SHP77 (cell line): ENCODE results near the gene RTN1.

Experiments
- DNase-seq, 2 experiments: peaks; one replicate each; lab custom pipeline; 2025; lab: John Stamatoyannopoulos, UW

The RTN1 gene

DNA sequence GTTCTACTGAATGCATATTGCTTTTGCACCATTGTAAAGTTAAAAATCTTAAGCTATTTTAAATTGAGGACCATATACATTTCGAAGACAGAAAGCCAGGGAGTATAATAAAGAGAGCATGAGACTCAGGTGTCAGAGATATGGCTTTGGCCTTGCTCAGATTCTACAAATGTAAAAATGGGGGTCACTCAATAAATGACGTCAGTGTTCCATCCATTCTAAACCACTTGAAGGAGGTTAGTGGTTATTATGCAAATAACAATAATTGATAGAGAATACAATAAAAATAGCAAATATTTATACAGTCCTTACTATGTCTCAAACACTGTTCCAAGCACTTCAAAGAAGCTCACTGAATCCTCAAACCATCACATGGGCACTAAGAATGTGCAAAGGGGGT, 20.1 kb downstream of the RTN1 start:
- no peak for DNase-seq

GRCh38 chr14:59849411-59850130, 21.0 kb downstream of the RTN1 start:
- DNase-seq = no peak

DNA sequence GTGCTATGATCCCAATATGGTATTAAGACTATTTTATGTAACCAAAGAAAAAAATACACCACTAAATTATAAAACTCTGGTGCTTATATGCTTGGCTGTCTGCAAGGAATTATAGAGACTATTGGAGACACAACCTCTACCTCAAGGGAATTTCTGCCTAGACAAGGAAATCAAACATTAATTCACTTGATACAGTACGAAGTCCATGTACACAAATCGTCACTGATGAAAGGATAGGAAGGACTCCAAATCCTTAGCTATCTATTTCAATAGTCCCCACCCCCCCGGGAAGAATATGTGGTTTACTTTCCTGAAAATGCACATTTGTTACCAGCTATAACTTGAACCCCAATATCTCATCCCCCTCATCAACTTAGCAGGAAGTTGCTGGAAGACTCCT, 21.9 kb downstream of the RTN1 start:
- no peak for DNase-seq

DNA sequence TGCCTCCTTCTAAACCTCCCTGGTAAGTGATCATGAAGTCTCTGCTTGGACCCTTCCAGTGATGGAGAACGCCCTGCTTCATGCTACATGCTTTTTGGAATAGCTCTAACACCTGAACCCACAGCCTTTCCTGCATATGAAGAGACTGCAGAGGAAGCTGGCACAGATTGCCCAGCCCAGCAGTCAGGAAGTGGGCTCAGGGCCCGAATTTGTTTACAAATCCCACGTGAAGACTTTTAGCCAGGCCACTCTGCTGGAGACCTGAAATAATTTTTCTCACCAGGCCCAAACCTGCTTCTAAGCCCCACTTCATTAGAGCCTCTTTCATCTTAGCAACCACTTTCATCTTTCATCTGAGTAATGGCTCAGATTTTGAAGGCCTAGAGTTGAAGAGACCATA, 22.9 kb downstream of the RTN1 start:
- DNase-seq = peak in 1 of 2 experiments; percentile 2

DNA sequence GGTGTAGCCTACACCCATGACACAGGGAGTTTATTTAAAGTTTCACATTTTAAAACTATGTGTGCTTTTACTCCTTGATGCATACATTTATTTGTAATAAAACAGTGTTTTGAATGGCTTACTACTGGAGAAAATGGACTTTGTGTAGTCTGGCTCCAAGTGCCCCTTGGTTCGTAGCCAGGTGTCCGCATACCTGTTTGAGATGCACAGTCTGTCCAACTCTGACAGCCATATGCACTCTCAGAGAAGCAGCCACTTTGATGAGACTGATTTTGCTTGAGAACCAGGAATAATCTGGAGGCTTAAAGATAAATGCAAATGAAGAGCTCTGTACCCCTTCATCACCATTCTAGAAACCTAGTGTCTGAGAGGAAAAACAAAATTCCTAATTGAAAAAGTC, 24.0 kb downstream of the RTN1 start:
- DNase-seq = no peak

DNA sequence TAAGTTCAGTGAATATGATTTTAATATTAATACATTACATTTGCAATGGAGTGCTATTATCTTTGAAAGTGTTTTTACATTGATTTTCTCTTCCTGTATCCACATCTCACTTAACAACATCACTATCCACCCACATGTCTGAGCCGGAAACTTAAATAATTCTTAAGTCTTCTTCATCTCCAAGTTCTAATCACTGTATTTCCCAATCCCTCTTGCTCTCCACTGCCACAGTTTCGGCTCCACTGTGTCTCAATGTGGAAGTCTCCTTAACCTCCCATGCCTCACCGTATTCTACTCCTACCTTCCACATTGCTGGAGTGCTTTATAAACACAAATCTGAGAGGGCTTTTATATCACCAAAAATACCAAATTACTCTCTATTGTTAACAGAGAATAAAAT, 25.3 kb downstream of the RTN1 start:
- DNase-seq = no peak

GRCh38 chr14:59844186-59844812, 26.3 kb downstream of the RTN1 start:
- no peak for DNase-seq

DNA sequence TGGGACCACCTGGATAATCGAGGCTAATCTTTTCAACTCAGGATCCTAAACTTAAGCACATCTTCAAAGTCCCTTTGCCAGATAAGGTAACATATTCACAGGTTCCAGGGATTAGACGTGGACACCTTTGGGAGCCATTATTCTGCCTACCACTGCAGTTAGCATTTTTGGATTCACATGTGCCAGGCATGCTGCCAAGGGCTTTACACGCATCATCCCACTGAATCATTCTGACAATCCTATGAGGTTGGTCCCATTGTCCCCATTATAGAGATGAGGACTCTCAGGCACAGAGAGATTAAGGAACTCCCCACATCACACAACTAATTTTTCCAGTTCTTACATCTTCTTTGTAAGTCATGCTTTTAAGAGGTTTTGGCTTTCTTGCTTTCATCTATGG, 34.5 kb downstream of the RTN1 start:
- DNase-seq = no peak

DNA sequence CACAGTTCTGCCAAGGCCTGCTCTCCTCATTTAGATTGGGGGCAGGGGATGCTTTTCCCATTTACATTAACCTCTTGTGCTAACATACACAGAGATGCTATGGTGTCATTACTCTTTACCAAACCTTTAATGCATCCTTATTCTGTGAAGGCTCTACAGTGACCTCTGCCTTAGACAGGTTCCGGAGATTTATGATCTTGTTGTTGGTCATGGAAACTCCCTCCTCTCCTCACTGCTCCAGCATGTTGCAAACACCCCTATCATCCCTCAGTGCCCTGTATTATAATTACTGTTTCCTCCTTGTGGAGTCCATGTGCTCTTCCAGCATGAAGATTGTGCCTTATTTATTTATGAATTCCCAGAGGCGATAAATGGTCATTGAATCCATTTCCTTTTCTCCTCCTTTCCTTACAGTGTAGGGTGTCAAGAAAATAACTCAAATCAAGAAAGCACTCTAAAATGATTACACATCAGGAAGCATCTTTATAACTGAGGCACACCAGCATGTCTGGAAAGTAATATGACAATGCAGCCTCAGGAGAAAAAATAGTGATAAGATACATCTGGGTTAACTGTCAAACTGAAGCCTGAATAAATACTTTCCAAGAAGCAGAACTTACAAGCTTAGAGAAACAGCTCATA, 37.8 kb downstream of the RTN1 start:
- DNase-seq = no peak

DNA sequence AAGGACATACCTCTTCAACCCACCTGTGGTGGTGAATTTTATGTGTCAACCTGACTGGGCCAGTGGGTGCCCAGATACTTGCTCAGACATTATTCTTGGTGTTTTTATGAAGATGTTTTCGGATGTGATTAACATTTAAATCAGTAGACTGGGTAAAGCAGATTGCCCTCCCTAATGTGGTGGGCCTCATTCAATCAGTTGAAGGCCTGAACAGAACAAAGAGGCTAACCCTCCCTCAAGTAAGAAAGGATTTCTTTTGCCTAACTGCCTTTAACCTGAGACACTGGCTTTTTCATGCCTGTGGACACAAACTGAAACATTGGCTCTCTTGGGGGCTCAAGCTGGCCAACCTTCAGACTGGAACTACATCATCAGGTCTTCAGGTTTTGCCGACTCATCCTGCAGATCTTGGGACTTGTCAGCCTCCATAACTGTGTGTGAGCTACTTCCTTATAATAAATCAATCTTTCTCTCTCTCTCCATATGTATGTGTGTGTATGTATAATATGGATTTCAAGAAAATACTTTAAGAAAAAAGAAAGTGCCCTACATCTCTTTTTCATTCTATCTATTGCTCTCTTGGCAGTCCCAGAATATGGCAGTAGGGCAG, 39.4 kb downstream of the RTN1 start:
- DNase-seq = no peak

DNA sequence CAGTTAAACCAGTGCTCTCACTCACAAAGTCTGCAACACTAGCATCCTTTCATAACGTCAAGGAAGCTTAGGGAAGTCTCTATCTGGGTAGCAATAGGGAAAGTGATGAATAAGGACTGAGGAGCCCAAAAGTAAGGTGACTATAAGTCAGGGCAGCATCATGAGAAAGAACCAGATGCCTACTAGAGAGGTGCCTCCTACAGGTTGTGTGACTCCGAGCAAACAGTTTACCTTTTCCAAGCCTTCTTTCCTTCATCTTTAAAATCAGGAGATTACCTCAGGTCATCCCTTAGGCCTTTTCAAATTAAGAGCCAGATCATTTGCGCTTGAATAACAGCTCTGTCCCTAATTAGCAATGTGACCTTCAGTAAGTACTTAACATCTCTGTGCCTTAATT, 40.2 kb downstream of the RTN1 start:
- DNase-seq = no peak

DNA sequence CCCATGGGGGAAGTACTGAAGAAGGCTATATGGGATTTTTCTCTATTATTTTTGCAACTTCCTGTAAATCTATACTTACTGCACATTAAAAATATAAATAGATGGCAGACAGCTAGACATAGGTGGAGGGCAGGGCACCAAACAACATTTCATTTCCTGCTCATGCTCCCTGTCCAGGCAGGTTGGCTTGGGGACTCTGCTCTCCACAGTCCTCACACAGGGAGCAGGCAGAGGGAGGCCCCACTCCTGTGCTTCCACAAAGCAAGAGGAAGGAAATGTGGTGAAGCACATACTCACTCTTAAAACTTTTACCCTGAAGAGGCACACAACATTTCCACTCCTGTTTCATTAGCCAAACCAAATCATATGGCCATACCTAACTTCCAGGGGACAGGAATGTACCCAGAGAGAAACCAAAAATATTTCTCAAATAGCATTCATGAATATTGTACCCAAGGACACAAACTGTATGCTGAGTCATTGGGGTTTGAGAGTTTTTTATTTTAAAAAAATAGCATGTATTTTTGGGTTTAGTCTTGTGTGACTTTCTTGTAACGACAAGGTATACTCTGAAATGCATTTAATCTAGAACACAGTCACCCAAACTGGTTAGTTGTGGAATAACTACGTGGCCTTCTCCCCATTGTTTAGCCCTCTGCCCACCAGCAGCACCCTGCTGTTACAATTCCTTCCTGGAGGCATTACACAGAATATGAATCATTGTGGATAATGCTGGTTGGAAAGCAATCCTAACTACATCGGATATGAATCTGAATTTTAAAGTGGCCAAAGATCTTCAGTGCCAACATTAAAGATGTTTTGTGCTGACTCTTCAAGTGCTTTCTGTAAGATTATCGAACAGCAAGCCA, 40.9 kb downstream of the RTN1 start:
- no peak for DNase-seq

GRCh38 chr14:59828276-59828675, 42.3 kb downstream of the RTN1 start:
- no peak for DNase-seq

- DNase-seq = no peak
Measured at GRCh38 chr14:59827401-59827800, 43.2 kb downstream of the RTN1 start.

- no peak for DNase-seq
Measured at GRCh38 chr14:59826150-59826549, 44.4 kb downstream of the RTN1 start.

DNA sequence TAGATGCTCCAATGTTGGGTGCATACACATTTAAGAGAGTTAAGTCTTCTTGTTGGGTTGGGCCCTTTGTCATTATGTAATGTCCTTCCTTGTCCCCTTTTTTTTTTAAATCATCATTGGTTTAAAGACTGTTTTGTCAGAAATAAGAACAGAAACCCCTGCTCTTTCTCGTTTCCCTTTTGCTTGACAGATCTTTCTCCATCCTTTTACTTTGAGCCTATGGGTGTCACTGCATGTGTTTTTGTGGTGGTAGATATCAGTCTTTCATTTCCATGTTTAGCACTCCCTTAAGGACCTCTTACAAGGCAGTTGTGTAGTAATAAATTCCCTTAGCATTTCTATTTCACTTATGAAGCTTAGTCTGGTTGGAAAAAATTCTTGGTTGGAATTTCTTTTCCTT, 47.4 kb downstream of the RTN1 start:
- DNase-seq = no peak

GRCh38 chr14:59819446-59820088, 51.0 kb downstream of the RTN1 start:
- DNase-seq = no peak

- DNase-seq = no peak
Measured at GRCh38 chr14:59816941-59817340, 53.6 kb downstream of the RTN1 start.

- no peak for DNase-seq
Measured at GRCh38 chr14:59814988-59815387, 55.6 kb downstream of the RTN1 start.

DNA sequence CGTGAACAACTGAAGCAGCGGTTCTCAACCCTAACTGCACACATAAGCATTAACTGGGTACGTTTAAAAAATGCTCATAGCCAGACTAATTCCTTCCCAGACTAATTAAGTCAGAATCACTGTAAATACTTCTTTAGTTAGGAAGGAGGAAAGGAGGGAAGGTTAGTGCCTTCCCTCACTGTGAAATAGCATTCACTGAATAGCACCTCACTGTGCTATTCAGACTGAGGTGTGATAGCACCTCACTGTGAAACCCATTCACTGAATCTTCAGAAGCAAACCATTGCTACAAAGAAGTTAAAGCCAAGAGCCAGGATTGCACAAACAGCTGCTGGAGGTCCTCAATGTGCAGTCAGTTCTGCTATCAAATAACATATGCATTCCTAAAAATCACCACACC, 58.8 kb downstream of the RTN1 start:
- DNase-seq = no peak

- DNase-seq = no peak
Measured at GRCh38 chr14:59811073-59811472, 59.5 kb downstream of the RTN1 start.
